DOHH2 (cell line): Measurements from ENCODE around the gene BAZ1A.
A peak's percentile ranks its signal among the peaks of the same experiment; 100 is the strongest.

Source experiments
- H3F3A ChIP-seq: fragments of 200-600 bp; sonication (generic), shearing (Covaris generic); 2 replicates; pipeline ENCODE4 v1.6.0; 2016; ENCODE audit warnings: antibody characterized with exemption, mild to moderate bottlenecking; ENCODE audit not compliant: control insufficient read depth, insufficient read depth
- H3K27ac ChIP-seq: fragments of 200-600 bp; sonication (generic); 2 replicates; pipeline ENCODE4 v1.5.1; 2014; ENCODE audit warnings: low read depth, mild to moderate bottlenecking, low read length, moderate library complexity
- H3K27me3 ChIP-seq: fragments of 200-600 bp; sonication (generic); 2 replicates; pipeline ENCODE4 v1.6.1; 2014; ENCODE audit warnings: mild to moderate bottlenecking, low read length, mixed read lengths; ENCODE audit not compliant: control insufficient read depth
- H3K36me3 ChIP-seq: fragments of 200-600 bp; sonication (generic); 2 replicates; pipeline ENCODE4 v1.6.1; 2014; ENCODE audit warnings: mild to moderate bottlenecking, low read length, moderate library complexity, mixed read lengths; ENCODE audit not compliant: control insufficient read depth
- H3K4me1 ChIP-seq: fragments of 200-600 bp; sonication (generic); 2 replicates; pipeline ENCODE4 v1.6.1; 2014; ENCODE audit warnings: mild to moderate bottlenecking, low read length, mixed read lengths; ENCODE audit not compliant: control insufficient read depth
- H3K4me2 ChIP-seq: fragments of 200-600 bp; sonication (generic); 2 replicates; pipeline ENCODE4 v1.6.0; 2014; ENCODE audit warnings: mild to moderate bottlenecking, low read length, moderate library complexity
- H3K4me3 ChIP-seq: fragments of 200-600 bp; sonication (generic); 2 replicates; pipeline ENCODE4 v1.5.1; 2014; ENCODE audit warnings: mild to moderate bottlenecking, low read length, mixed read lengths
- H3K79me2 ChIP-seq: fragments of 200-600 bp; sonication (generic); 2 replicates; pipeline ENCODE4 v1.6.1; 2014; ENCODE audit warnings: mild to moderate bottlenecking, low read length, mixed read lengths; ENCODE audit not compliant: control insufficient read depth
- H3K9me2 ChIP-seq: fragments of 200-600 bp; sonication (generic); replicated peaks from 2 replicates; pipeline ENCODE4 v1.6.1; 2014; ENCODE audit warnings: mild to moderate bottlenecking, low read length, mixed read lengths; ENCODE audit not compliant: control insufficient read depth
- H3K9me3 ChIP-seq: fragments of 200-600 bp; sonication (generic); 2 replicates; pipeline ENCODE4 v1.6.1; 2014; ENCODE audit warnings: antibody characterized with exemption, low read length, mixed read lengths; ENCODE audit not compliant: control insufficient read depth, insufficient read depth
- H4K20me1 ChIP-seq: fragments of 200-600 bp; sonication (generic); 2 replicates; pipeline ENCODE4 v1.6.0; 2014; ENCODE audit warnings: low read depth, mild to moderate bottlenecking, antibody characterized with exemption, low read length, moderate library complexity; ENCODE audit not compliant: control insufficient read depth, insufficient read depth
- CTCF ChIP-seq: fragments of 200-600 bp; sonication (generic); IDR thresholded peaks from one replicate; pipeline ENCODE4 v1.5.1; 2014; ENCODE audit warnings: antibody characterized with exemption, mild to moderate bottlenecking, low read depth, low read length; ENCODE audit not compliant: poor library complexity, severe bottlenecking
- EZH2phosphoT487 ChIP-seq: fragments of 200-600 bp; sonication (generic); IDR thresholded peaks from 2 replicates; pipeline ENCODE4 v1.6.1; 2017; ENCODE audit warnings: borderline replicate concordance, mild to moderate bottlenecking, antibody characterized with exemption, low read length, moderate library complexity, mixed read lengths

Gene BAZ1A

GRCh38 chr14:34875031-34875922 is at the start of gene BAZ1A:
Gene BAZ1A (minus strand): TSS chr14:34875360. CDS start chr14:34874604, 756 bp downstream.
- H3K9me3 ChIP-seq, result no peaks in the 10 kb centered on the region
- H3K27me3 ChIP-seq, result no peaks in the 10 kb centered on the region
- H3K36me3 ChIP-seq, result peaks cover 45% of the 10 kb centered on the region
- peaks cover 38% of the 10 kb centered on the region for H3K4me1 ChIP-seq
- peak within 1 kb of the TSS; percentile 89 for H3K4me3 ChIP-seq
- H3K27ac ChIP-seq, result peak within 1 kb of the TSS; percentile 90
- peaks cover 18% of the 10 kb centered on the region for H4K20me1 ChIP-seq
- H3F3A ChIP-seq, result peaks cover 13% of the 10 kb centered on the region
- peak within 1 kb of the TSS; percentile 100 for H3K4me2 ChIP-seq
- no peak for TF ChIP-seq EZH2phosphoT487
- TF ChIP-seq CTCF, result no peak
- no peaks in the 10 kb centered on the region for H3K9me2 ChIP-seq
- peaks cover 62% of the 10 kb centered on the region for H3K79me2 ChIP-seq

DNA sequence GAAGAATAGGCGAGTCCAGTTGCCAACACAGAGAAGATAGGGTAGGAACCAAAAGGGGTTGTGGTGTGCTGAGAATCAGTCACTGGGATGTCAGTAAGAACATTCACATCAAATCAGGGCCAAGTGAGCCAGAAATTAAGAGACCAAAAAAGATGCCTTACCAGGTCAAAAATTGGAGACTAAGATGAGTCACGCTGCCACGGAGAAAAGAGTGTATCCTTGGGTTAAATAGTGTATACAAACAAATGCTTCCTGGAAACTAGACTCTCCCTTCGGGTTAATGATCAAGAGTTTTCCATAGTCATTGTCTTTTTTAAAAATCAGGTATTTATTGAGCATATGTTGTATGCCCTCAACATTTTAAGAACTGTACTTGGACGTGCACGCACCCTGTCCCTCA is 45.2 kb upstream of the BAZ1A start:
- Histone ChIP-seq H3F3A (no peaks in the 10 kb centered on the region), H3K4me3 (no peak overlapping the region), H3K27me3 (no peaks in the 10 kb centered on the region), H3K9me3 (no peaks in the 10 kb centered on the region), H4K20me1 (no peaks in the 10 kb centered on the region), H3K9me2 (no peaks in the 10 kb centered on the region), H3K4me2 (no peak overlapping the region), H3K4me1 (no peaks in the 10 kb centered on the region), H3K27ac (no peak overlapping the region), H3K36me3 (no peaks in the 10 kb centered on the region), H3K79me2 (no peaks in the 10 kb centered on the region)
- TF ChIP-seq EZH2phosphoT487, result no peak
- TF ChIP-seq CTCF, result no peak

DNA sequence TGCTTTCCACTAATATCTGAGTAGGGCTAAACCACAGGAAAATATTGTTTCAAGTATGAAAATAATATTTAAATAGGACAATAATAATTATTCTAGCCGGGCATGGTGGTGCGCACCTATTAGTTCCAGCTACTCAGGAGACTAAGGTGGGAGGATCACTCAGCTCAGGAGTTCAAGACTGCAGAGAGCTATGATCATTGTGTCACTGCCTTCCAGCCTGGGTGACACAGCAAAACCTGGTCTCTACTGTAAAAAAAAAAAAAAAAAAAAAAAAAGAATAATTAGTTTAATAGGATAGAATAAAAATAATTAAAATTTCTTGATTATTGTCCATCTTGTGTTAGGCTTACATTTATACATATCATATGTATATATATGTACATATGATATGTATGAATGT is 38.5 kb upstream of the BAZ1A start:
- H3K4me1 ChIP-seq, result peaks cover 19% of the 10 kb centered on the region
- no peaks in the 10 kb centered on the region for H4K20me1 ChIP-seq
- H3K9me3 ChIP-seq, result no peaks in the 10 kb centered on the region
- H3K9me2 ChIP-seq, result no peaks in the 10 kb centered on the region
- H3K27me3 ChIP-seq, result no peaks in the 10 kb centered on the region
- no peak for TF ChIP-seq EZH2phosphoT487
- no peak for TF ChIP-seq CTCF
- H3K27ac ChIP-seq, result no peak overlapping the region
- no peak overlapping the region for H3K4me2 ChIP-seq
- H3K79me2 ChIP-seq, result no peaks in the 10 kb centered on the region
- H3K4me3 ChIP-seq, result no peak overlapping the region
- H3K36me3 ChIP-seq, result no peaks in the 10 kb centered on the region
- no peaks in the 10 kb centered on the region for H3F3A ChIP-seq
